HG02759 (cell line): ENCODE data around the gene RXRG.
"Not testable (repeated sequence)": the region's sequence is repeated elsewhere in the genome, so short reads cannot be mapped to it uniquely, and the experiment has no call there.

Experiments used
- ATAC-seq: cut with Tn5 transposase; IDR thresholded peaks from one replicate; pipeline ENCODE4 v1.9.1; 2021; ENCODE audit warnings: mild to moderate bottlenecking, moderate library complexity; ENCODE audit not compliant: unreplicated experiment

The RXRG gene

DNA sequence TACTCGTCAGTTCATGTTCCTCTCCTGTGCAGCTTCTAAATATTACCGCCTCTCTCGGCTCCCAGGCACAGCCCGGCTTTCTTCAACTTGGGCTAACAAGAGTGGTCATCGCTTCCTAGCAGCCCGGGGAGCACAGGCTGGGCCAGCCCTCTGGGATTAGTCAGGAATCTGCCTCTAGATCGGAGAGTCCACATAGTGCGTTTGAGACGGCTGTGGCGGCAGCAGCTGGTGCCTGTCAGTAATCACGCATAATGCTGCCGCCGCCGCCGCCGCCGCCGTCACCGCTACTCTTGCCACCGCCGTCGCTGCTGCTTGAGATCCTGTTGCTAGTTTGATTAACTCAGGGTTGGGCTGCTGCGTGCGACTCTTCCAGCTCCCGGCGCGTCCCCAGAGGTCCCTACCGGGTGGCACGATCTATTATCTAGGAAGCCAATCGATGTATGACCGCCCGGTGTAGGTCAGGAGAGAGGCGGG, at the start of gene RXRG:
Gene RXRG, minus strand, starts transcription at position 230 of the 474 bp plus-strand sequence. CDS start 233 bp downstream, outside the sequence.
- ATAC-seq = no peak

DNA sequence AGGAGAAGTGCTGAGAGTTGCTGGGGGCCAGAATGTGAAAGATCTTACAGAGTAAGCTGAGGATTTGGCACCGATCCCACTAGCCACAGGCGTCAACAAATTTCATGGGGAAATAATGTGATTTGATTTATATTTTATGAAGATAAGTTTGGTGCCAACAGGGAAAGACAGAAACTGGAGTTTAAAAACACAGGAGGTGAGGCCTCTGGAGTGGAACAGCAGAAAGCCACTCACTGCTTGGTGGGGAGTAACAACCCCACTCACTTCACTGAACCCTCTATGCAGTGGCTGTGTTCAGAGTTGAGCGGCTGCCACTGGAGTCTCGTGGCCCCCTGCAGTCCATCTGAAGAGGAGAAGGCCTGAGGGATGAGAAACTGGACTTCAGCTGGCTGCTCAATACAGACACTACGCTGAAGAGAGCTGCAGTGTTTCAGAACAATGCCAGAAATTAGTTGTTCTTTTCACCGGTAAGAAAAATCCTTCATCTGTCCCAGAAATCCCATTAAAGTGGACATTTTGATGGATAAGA, 48.0 kb upstream of the RXRG start:
- ATAC-seq = no peak

DNA sequence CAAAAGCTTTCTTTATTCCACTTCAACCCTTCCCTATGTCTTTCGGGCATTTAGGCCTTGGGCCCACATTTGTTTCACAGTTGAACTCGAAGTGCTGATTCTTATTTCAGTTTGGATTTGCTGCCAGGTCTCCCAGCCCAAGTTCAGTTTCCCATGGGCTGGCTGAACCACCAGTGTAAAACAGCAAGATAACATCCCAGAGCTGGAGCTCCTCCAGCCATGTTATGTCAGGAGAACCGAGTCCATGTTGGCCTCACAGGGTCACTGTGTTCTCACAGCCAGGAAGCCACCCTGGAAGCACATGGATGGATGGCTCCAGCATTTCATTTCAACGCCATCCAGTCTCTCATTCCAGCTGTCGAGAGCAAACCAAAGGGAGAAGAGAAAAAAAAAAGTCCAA, 45.2 kb upstream of the RXRG start:
- no peak for ATAC-seq

- no peak for ATAC-seq
Measured at GRCh38 chr1:165487921-165488320, 43.0 kb upstream of the RXRG start.

DNA sequence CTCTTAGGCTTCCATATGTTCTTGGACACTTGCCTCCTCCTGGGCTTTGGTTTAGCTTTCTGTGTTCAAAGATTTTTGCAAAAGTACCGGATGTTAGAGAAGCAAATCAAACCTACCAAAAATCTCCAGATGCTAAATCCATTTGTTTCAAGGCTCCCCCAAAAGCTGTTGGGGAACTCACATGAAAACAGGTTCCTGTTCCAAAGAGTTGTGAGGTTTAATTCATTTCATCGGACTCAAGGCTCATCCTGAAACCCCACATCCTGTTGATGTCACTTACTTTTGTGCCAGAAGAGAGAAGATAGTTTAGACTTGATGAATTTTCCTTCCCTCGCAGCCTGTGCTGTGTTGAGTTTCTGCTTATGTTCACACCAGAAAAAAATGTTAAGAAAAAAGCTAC, 41.7 kb upstream of the RXRG start:
- ATAC-seq = no peak

- ATAC-seq = no peak
Measured at GRCh38 chr1:165485716-165486115, 40.8 kb upstream of the RXRG start.

- ATAC-seq = no peak
Measured at GRCh38 chr1:165484532-165484931, 39.6 kb upstream of the RXRG start.

DNA sequence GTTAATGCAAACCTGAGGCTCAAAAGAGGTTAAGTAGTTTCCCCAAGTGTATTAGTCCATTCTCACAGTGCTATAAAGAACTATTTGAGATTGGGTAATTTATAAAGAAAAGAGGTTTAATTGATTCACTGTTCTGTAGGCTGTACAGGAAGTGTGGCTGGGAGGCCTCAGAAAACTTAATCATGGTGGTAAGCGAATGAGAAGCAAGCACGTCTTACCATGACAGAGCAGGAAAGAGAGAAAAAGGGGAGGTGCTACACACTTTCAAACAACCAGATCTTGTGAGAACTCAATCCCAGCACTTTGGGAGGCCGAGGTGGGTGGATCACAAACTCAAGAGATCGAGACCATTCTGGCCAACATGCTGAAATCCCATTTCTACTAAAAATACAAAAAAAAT, 38.5 kb upstream of the RXRG start:
- no peak for ATAC-seq

DNA sequence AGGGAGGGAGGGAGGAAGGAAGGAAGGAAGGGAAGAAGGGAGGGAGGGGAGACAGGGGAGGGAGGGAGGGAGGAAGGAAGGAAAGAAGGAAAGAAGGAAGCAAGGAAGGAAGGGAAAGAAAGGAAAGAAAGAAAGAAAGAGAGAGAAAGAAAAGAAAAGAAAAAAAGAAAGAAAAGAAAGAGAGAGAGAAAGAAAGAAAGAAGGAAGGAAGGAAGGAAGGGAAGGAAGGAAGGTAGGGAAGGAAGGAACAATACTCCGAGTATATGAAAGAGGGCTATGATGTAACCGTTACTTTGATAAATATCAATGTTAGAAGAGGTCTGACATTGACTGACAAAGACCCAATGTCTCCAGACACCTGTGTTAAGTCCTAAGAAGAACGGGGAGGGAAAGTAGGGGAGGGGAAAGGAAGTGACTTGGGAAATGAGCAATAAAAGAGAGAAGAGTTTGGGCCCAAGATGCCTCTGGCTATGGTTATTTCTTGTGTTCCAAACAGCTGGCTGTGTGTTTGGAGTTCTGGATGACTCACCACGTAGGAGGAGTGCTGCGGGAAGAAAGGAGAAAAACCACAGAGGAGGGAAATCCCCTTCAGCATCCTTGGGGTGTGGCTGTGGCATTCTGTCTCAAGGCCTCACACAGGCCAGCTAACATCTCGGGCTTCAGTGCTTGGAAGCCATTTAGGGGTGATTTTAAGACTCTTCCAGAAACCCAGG, 37.0 kb upstream of the RXRG start:
- ATAC-seq = no peak

DNA sequence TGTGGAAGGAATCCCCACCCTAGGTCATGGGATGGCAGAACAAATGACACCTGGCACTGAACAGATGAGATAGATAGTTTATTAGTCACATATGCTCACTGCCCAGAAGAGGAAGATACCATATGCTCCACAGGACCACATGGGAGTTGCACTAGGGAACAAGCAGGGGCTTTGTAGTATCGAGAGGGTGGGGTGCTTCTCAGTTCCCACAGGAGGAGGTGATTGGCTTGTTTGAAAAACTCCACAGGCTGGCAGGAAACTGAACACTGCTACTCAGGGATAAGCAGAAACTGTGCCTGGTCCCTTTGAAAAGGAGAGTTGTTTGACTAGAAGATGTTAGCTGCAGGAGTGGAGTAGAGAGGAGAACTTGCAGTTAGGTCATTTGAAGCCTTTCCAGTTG, 31.9 kb upstream of the RXRG start:
- no peak for ATAC-seq

- no peak for ATAC-seq
Measured at GRCh38 chr1:165474196-165474595, 29.3 kb upstream of the RXRG start.

GRCh38 chr1:165473081-165473480, 28.2 kb upstream of the RXRG start:
- no peak for ATAC-seq

- no peak for ATAC-seq
Measured at GRCh38 chr1:165468726-165469249, 23.9 kb upstream of the RXRG start.

GRCh38 chr1:165468253-165468652, 23.3 kb upstream of the RXRG start:
- no peak for ATAC-seq

DNA sequence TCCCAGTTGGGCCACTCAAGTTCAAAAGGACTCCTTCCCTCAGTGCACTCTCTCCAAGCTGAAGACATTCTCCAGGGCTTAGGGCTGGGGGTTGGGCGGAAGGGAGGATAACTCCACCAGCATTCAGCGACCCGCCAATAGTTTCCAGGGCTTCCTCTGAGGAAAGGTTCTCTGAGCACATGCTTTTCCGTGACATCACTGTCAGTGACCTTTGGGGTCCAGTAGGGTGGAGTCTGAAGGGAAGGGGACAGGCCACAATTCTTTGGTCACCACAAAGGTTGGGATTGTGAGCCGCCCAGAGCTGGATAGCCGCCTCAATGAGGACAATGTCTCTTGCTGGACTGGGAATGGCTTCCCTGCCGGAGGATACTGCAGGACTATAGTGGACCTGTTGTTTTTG, 22.8 kb upstream of the RXRG start:
- ATAC-seq = no peak

- ATAC-seq = no peak
Measured at GRCh38 chr1:165463978-165464377, 19.1 kb upstream of the RXRG start.

- ATAC-seq = not testable (repeated sequence)
Measured at GRCh38 chr1:165459683-165460082, 14.8 kb upstream of the RXRG start.

GRCh38 chr1:165456861-165457260, 11.9 kb upstream of the RXRG start:
- no peak for ATAC-seq

DNA sequence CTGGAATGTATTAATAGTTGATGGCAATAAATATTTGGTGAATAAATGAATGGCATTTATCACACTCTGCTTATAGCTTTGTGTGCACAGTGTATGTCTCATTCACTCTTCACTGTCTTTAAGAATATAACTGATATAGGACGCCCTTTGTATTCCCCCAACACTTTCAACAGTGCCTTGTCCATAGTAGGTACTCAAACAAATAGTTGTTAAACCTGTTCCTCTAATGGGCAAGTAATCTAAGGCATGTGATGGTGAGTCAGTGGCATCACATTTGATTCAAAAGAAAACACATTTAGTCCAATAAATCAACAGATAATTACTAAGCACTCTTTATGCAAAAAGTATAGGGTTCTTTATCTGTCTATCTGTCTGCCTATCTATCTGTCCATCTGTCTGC, 11.2 kb upstream of the RXRG start:
- no peak for ATAC-seq

DNA sequence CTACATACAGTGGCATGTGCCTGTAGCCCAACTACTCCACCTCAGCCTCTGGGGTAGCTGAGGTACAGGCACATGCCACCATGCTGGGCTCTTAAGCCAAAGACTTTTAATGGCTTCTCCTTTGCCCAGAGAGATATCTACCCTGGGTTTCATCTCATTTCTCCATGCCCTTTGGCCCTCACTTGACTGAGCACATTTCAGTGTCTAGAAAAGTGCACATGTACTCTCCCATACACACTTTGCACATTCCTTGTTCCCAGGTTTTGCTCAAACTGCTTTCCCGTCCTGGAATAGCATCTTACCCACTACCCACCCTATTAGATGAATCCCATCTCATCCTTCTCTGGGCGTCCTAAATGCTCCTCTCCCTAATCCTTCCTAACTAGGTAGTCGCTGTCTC, 10.2 kb upstream of the RXRG start:
- no peak for ATAC-seq

- ATAC-seq = no peak
Measured at GRCh38 chr1:165454091-165454610, 9.2 kb upstream of the RXRG start.
